Brain microvascular endothelial cell (primary cell): ENCODE results near the gene ABCA7.

Source experiments
- DNase-seq: peaks from one replicate; pipeline ENCODE4 v3.0.0-alpha.2; 2020
- H3K27ac ChIP-seq: fragments of 250-450 bp; sonication (Bioruptor Pico); 2 replicates; pipeline ENCODE4 v1.5.1; 2020; ENCODE audit warnings: mild to moderate bottlenecking, moderate library complexity
- H3K27me3 ChIP-seq: fragments of 250-450 bp; sonication (Bioruptor Pico); replicated peaks from 2 replicates; pipeline ENCODE4 v1.5.1; 2020; ENCODE audit warnings: mild to moderate bottlenecking
- H3K36me3 ChIP-seq: fragments of 250-450 bp; sonication (Bioruptor Pico); replicated peaks from 2 replicates; pipeline ENCODE4 v1.5.1; 2020; ENCODE audit warnings: mild to moderate bottlenecking
- H3K4me3 ChIP-seq: 2 replicates; pipeline ENCODE4 v1.5.1; 2011; ENCODE audit warnings: low read depth, mild to moderate bottlenecking, control low read depth, low read length, moderate library complexity
- in situ Hi-C: cut with HindIII; loops from 2 replicates; pipeline ENCODE4 v1.10.0; 2017; ENCODE audit warnings: low sequenced_read_pairs, low pct_ligation_motif_present
- TF ChIP-seq, protein P1 (sequence below): IDR thresholded peaks from 2 replicates; pipeline ENCODE4 v1.5.1; 2011; ENCODE audit warnings: low read depth, mild to moderate bottlenecking, moderate library complexity, low read length, control low read depth, inconsistent platforms; ENCODE audit errors: missing control alignments

Gene ABCA7

DNA sequence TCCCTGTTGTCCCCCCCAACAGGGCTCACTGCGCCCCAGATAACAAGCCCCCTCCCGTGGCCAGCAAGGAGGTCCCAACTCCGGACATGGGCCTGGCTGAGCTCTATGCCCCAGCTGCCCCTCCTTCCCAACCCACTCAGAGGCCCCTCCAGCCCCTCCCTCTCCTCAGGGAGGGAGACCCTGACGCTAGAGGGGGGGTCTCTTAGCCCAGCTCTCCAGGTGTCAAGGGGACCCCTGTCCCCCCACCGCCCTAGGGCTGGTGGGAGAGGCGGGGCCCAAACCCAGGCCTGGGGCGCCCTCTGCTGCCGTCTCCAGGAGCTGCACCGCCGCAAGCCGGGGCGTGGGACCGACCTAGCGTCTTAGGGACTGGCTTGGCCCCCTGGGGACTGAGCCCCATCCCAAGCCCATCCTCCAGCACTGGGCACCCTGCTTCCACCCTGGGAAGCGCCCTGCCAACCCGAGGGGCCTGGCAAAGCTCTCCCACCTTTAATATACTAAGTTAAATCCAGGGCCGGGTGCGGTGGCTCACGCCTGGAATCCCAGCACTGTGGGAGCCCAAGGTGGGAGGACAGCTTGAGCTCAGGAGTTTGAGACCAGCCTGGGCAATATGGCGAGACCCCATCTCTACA, 38.3 kb upstream of the ABCA7 start:
- in situ Hi-C loops = no loop called here
- no peak overlapping the region for H3K27ac ChIP-seq
- no peak overlapping the region for H3K4me3 ChIP-seq
- peaks cover 40% of the 10 kb centered on the region for H3K27me3 ChIP-seq
- H3K36me3 ChIP-seq = no peaks in the 10 kb centered on the region
- no peak for DNase-seq
- TF ChIP-seq, protein P1, sequence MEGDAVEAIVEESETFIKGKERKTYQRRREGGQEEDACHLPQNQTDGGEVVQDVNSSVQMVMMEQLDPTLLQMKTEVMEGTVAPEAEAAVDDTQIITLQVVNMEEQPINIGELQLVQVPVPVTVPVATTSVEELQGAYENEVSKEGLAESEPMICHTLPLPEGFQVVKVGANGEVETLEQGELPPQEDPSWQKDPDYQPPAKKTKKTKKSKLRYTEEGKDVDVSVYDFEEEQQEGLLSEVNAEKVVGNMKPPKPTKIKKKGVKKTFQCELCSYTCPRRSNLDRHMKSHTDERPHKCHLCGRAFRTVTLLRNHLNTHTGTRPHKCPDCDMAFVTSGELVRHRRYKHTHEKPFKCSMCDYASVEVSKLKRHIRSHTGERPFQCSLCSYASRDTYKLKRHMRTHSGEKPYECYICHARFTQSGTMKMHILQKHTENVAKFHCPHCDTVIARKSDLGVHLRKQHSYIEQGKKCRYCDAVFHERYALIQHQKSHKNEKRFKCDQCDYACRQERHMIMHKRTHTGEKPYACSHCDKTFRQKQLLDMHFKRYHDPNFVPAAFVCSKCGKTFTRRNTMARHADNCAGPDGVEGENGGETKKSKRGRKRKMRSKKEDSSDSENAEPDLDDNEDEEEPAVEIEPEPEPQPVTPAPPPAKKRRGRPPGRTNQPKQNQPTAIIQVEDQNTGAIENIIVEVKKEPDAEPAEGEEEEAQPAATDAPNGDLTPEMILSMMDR = peak; percentile 94

DNA sequence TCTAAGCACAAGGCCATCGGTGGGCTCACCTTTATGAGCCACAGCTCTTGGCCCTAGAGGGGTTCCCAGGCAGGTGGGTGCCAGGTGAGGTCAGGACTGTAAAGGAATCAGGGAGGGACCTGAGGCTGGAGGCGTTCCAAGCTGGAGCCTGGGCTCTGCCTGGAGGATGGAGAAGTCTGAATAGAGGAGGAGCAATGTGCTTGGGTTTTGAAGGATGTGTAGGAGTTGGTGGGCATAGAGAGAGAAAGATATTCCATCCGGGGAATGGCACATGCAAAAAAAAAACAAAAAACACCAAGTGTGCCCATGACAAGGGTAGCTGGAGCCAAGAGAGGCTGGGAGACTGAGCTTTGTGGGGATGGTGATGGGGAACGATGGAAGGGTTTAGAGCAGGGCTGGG, 37.3 kb upstream of the ABCA7 start:
- Histone ChIP-seq H3K36me3 (no peaks in the 10 kb centered on the region), H3K27me3 (peaks cover 33% of the 10 kb centered on the region), H3K27ac (no peak overlapping the region), H3K4me3 (no peak overlapping the region)
- TF ChIP-seq, protein P1 = no peak
- in situ Hi-C loops = no loop called here
- DNase-seq = no peak

DNA sequence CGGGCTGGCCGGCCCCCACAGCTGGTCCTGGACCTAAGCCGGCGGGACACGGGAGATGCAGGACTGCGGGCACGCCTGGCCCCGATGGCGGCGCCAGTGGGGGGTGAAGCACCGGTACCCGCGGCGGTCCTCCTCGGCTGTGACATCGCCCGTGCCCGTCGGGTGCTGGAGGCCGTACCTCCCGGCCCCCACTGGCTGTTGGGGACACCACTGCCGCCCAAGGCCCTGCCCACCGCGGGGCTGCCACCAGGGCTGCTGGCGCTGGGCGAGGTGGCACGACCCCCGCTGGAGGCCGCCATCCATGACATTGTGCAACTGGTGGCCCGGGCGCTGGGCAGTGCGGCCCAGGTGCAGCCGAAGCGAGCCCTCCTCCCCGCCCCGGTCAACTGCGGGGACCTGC, 36.6 kb upstream of the ABCA7 start:
- Histone ChIP-seq H3K4me3 (no peak overlapping the region), H3K27me3 (peaks cover 27% of the 10 kb centered on the region), H3K36me3 (no peaks in the 10 kb centered on the region), H3K27ac (no peak overlapping the region)
- TF ChIP-seq, protein P1 = no peak
- in situ Hi-C loops = no loop called here
- no peak for DNase-seq

DNA sequence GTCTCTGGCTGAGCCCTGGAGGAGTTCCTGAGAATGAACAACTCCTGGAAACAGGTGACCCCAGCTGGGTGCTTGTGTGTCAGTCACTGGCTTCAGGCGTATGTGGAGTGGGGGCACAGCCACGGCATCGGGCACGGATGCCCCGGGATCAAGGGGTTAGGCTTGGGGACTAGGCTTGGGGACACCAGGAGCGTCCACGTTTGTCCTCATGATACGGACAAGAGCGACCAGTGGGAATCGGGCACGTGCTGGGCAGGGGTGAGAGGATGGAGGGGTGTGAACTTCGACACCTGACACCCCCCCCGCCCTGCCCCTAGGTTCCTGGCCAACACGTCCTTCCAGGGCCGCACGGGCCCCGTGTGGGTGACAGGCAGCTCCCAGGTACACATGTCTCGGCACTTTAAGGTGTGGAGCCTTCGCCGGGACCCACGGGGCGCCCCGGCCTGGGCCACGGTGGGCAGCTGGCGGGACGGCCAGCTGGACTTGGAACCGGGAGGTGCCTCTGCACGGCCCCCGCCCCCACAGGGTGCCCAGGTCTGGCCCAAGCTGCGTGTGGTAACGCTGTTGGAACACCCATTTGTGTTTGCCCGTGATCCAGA, 35.6 kb upstream of the ABCA7 start:
- in situ Hi-C loops = no loop called here
- H3K4me3 ChIP-seq = no peak overlapping the region
- H3K36me3 ChIP-seq = peaks cover 5% of the 10 kb centered on the region
- peaks cover 21% of the 10 kb centered on the region for H3K27me3 ChIP-seq
- TF ChIP-seq, protein P1 = no peak
- no peak overlapping the region for H3K27ac ChIP-seq
- no peak for DNase-seq

DNA sequence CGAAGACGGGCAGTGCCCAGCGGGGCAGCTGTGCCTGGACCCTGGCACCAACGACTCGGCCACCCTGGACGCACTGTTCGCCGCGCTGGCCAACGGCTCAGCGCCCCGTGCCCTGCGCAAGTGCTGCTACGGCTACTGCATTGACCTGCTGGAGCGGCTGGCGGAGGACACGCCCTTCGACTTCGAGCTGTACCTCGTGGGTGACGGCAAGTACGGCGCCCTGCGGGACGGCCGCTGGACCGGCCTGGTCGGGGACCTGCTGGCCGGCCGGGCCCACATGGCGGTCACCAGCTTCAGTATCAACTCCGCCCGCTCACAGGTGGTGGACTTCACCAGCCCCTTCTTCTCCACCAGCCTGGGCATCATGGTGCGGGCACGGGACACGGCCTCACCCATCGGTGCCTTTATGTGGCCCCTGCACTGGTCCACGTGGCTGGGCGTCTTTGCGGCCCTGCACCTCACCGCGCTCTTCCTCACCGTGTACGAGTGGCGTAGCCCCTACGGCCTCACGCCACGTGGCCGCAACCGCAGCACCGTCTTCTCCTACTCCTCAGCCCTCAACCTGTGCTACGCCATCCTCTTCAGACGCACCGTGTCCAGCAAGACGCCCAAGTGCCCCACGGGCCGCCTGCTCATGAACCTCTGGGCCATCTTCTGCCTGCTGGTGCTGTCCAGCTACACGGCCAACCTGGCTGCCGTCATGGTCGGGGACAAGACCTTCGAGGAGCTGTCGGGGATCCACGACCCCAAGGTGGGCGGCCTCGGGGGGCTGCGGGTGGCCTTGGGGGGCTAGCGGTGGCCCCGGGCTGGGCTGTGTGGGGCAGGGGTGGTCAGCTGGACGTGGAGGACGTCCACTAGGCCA, 34.9 kb upstream of the ABCA7 start:
- no peak for DNase-seq
- Histone ChIP-seq H3K4me3 (no peak overlapping the region), H3K27me3 (peaks cover 14% of the 10 kb centered on the region), H3K36me3 (peaks cover 8% of the 10 kb centered on the region), H3K27ac (no peak overlapping the region)
- in situ Hi-C loops = no loop called here
- TF ChIP-seq, protein P1 = no peak
